Superior temporal gyrus (tissue), 1 donor: ENCODE measurements around the gene CERKL.

ENCODE experiments used
- DNase-seq: peaks from one replicate; pipeline ENCODE4 v3.0.0-alpha.2; 2016; ENCODE audit errors: extremely low spot score

The CERKL gene

DNA sequence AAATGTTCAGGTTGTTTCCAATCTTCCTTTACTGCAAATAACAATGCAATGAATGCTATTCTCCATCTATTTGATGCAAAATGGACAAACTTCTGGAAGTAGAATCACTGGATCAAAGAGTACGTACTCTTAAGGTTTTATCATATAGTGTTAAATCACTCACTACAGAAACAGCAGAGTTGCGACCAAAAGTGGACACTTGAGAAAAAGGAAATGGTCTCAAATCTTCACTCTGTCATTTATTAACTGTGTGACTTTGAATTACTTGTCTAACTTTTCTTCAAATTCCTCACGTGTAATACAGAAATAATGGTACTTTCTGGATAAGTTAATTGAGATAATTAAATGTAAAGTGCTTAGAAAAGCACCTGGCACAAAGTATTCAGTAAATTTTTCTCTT is 78.1 kb downstream of the CERKL start:
- no peak for DNase-seq

DNA sequence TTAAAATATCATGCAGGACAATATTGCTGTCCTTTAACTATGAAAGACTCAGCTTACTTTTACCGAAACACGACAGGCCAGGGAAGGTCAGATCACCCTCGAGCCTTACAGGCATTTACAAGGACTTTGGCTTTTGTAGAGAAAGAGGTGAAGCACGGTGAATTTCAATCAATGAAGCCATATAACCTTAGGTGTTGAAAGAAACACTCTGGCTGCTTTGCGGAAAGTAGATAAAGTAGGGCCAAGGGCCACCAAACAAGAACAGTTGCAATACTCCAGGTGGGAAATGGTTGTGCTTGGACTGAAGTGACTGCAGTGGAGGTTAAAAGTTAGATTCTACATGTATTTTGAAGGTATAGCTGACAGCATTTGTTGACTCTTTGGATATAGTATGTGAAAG is 80.5 kb downstream of the CERKL start:
- DNase-seq: no peak

GRCh38 chr2:181575650-181576025 is 81.3 kb downstream of the CERKL start:
- DNase-seq: no peak

DNA sequence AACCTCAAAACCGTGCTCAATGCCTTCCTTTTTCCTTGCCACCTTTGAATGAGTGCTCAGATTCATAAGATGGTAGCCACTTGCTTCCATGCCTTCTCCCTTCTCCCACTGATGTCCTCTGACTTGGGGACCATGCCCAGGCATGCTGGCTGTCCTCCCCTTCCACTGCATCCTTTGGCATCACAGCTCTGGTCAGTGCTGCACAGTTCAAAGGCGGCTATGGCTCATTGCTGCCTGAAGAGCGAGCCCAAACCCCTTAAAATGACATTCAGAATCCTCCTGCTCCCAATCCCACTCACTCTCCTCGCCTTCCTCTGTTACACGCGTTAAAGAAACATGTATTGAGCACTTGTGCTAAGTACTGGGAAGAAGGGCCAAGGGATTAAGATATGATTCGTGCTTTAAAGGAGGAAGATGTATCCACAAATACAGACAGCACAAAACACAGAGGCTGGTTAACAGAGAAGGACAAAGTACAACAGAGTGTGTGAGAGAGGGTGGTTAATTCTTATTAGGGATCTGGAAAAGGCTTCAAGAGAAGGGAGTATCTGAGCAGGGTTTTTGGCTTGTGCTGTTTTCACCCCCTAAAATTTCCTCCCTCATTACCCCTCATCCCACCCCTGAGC is 81.8 kb downstream of the CERKL start:
- no peak for DNase-seq

- no peak for DNase-seq
Measured at GRCh38 chr2:181574321-181574720, 82.6 kb downstream of the CERKL start.

DNA sequence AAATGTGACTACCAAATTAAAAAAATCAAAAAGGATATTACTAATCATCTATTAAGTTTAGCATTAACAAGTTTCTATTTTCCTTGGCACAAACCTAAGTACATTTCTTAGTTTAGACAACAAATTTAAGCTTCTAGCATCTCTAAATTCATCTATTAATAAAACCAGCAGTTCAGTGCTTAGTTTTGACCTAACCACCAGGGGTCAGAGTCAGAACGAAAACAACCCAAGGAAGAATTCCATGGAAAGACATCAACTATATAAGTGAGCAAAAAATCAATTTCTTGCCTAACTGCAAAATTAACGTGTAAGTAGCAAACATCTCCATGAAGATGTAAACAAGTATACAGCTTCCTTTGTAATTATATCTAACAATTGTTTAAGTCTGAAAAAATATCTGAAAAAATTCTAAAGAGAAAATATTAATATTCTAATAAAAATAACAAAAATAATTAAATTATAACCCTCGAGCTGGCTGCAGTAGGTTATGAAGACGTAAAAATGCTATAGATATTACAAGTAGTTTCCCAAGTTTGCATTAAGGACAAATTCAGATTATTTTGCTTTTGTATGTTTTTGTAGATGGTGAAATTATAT is 83.7 kb downstream of the CERKL start:
- no peak for DNase-seq

GRCh38 chr2:181570833-181571661 is 85.9 kb downstream of the CERKL start:
- no peak for DNase-seq

DNA sequence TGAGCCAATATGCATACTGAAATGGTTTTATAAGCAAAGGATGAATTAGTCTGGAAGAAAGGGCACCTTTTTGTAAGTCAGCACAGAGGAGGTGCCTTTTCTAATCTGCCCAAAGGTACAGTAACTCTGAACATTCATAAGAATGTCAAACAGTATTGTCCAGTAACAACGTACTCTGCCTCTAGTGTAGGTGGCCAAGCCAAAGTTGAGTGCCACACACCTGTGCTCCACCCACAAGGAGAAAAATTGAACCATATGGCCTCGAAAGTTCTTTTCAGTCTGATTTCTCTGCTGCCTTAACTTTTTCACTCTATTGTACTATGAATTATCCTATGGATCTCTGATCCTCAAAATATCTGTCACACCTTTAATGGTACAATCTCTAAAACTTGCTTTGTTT is 86.8 kb downstream of the CERKL start:
- DNase-seq: no peak

GRCh38 chr2:181566334-181567032 is 90.4 kb downstream of the CERKL start:
- no peak for DNase-seq

GRCh38 chr2:181563101-181563692 is 93.7 kb downstream of the CERKL start:
- DNase-seq: no peak

DNA sequence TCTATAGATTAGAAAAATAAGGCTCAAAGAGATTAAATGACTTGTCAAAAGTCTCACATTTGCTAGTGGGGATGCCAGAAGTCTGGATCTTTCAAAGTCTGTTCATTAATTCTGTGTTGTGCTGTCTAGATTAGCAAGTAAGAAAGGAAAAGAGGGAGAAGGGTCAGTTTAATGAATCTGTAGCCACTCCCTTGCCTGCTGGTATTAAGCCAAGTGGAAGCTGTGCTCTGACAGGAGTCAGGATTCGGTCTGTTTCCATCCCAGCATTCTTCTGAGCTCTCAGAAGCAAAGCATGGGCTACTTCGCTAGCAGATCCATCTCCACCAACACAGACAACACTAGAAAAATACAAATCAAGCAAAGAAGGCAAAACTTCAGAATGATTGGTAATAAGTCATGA is 98.5 kb downstream of the CERKL start:
- no peak for DNase-seq

DNA sequence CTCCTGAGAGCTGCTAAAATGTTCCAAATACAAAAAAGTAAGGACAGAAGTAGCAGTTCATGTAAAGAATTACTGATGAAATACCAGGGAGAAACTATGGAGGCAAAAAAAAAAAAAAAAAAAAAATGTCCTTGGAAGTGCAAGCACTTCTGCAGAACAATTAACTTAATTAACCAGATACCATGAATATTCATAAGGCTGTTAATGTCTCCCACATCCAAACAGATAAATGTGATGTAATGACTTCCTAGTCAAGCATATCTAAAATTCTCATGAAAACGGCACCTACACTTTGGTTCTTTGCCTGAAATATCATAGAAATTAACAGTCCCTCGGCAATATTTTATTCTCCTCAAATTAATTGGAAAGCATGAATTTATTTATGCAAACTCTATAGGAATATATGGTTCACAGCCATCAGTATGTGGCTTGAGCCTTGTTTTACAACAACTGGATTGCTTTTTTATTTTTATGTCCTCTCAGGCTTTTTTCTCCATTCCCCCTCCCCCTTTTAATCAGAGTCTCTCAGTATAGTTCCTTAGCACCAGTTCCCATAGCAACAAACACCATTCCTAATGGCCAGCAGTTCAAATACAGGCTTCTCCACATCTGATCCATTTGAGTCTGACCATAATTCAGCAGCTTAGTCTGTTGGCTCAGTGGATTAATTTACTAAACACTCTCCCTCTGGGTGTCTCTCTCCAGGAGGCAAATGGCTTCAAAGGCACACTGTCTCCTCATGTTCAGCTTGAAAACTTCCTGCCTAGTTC is 102.7 kb downstream of the CERKL start:
- no peak for DNase-seq

DNA sequence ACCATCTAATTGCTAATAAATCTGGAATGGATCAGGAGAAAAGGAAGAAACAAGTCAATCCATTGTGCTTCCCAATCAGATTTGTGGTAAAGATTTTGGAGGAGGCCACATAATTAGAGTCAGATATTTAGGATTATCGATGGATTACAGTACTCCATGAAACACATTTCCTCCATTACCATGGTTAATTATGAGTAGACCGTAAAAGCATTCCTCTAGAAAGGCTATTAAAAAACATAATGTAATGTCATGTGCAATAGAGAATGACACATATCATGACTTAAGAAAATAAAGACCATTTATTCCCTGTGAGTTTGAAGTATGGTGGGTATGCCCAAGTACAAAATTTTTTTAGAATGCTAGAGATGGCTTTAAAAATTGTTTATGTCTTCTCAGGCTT is 103.7 kb downstream of the CERKL start:
- DNase-seq: no peak

DNA sequence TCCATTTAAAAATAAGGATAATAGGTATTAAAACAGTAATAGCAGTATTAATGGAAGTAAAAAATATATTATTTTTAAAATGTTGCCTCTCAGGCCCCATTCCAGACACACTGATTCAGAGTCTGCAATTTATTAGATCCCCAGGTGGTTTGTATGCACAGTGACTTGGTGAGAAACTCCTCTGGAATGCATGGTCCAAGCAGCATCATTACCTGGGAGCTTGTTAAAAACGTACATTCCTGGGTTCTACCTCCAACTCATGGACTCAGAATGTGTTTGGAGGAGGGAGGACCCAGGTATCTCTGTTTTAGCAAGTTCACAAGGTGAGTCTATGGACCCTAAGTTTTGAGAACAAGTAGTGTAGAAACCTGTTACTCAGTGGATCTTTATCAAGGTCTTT is 104.1 kb downstream of the CERKL start:
- DNase-seq: no peak

GRCh38 chr2:181546086-181546485 is 110.8 kb downstream of the CERKL start:
- no peak for DNase-seq

DNA sequence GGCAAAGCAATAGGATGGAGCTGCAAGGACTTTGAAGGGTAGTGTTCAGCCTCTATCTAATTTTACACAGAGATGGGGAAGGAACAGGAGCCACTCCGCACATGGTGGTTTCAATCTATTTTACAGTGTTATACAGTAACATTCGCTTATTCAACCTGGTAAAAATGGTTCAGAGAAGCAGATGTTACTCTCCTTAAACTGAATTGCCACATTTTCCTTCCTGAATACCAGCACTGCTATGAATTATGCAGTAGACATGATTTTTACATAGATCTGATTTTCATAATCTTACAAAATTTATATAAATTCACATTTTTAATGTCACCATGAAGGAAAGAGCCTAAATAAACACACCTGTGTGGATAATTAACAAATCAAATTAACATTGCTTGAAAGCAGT is 114.7 kb downstream of the CERKL start:
- no peak for DNase-seq

DNA sequence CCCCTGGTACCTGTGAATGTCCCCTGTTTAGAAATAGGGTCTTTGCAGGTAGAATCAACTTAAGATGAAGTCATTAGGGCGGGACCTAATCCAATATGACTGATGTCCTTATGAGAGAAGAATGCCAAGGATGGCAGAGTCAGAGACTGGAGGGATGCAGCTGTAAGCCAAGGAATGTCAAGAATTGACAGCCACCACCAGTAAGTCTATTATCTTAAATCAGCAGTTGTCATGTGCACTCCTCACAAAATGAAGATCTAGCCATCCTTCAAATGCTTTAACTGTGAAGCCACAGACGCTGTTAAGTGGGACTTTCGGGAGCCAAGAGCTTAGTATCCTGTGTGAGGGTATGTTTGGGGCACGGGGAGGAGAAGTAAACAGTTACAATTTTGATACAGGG is 116.5 kb downstream of the CERKL start:
- DNase-seq: no peak

DNA sequence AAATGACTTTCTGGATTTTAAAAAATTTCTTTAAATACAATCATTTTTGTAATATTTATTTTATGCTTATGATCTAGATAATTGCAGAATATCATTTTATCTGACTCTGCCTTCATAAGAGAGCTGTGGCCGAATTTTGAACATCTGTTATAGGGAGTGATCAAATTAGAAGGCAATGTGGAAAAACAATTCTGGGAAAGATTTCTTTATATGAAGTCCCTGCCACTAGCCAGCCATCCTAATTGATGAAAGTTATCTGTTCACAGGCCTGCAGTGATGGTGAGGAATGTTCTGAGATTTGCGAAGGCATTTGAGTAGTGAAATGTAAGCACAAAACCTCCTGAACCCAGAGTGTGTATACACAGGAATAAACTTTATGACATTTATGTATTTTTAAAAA is 120.2 kb downstream of the CERKL start:
- no peak for DNase-seq

DNA sequence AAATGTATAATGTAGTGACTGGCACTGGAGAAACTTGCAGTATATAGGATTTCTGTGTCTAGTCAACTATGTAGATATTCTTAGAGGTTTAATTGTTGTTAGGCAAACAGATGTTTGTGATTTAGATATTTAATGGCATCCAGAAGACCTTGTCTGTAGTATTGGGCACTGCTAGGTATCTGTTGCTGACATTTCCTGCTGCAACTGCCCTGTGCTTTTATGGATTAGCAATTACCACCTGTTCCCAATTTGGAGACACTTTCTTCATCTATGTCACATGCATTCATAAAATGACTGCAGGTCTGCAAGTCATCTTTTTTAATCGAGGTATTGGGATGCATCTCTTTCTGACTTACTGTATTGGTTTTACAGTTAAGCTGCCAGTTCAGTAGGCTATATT is 128.5 kb downstream of the CERKL start:
- DNase-seq: no peak

DNA sequence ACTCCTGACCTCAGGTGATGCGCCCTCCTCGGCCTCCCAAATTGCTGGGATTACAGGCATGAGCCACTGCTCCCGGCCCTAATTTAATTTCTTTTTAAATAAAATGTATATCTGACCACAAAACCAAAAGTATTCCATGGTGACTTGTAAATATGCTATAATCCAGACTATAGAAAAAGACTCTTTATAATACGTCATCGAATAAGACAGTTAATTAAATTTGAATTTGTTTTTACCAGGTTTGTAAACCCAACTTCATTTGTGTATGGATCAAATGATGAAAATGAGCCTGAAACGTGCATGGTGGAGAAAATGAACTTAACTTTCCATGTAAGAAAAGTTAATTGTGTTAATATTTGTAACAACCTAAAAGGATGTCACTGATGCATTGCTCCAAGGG is 129.8 kb downstream of the CERKL start:
- no peak for DNase-seq

DNA sequence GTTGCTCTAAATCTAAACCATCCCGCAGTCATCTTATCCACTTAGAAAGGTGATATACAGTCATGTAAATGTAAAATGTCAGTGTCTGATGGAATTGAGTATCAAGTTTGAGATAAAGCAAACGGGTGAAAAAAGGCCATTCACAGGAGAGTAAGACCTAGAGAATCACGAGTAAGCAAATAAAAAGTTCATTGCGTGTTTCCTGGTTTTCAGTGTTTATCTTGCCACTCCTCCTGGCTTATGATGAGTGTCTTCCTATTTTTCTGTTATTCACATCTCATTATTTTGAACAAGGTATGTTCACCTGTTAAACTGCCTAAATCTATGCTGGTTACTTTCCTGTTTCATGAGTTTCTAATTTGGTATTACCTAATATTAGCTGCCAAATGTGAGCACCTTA is 130.9 kb downstream of the CERKL start:
- no peak for DNase-seq
